K562 (cell line): ENCODE results near the gene TPD52L1. TPM values are rescaled to one million over a fixed set of nuclear protein-coding genes. Genes with fewer than 3 reads are reported as not detected.

ENCODE experiments used
- CREM ChIP-seq: IDR thresholded peaks from 2 replicates; pipeline ENCODE4 v1.6.1; 2014; ENCODE audit warnings: antibody characterized with exemption, low read depth
- CXXC5 ChIP-seq: fragments of 250-450 bp; sonication (Bioruptor Pico); IDR thresholded peaks from 2 replicates; pipeline ENCODE4 v1.8.0; 2022; ENCODE audit warnings: inconsistent platforms, mild to moderate bottlenecking, moderate library complexity
- HDAC1 ChIP-seq, 2 experiments: fragments of 450-650 bp; IDR thresholded peaks; 2 replicates each; pipeline ENCODE4 v1.6.1; 2016 to 2017; ENCODE audit warnings: inconsistent platforms in 1 of 2, mild to moderate bottlenecking in 1 of 2, moderate library complexity in 1 of 2
- HDAC2 ChIP-seq: fragments of 450-650 bp; IDR thresholded peaks from 2 replicates; pipeline ENCODE4 v1.6.1; 2016; ENCODE audit warnings: mild to moderate bottlenecking
- MTA1 ChIP-seq: fragments of 450-650 bp; IDR thresholded peaks from 2 replicates; pipeline ENCODE4 v1.6.1; 2017; ENCODE audit warnings: borderline replicate concordance
- RBM39 ChIP-seq: fragments of 200-400 bp; formaldehyde crosslinking; optimal IDR thresholded peaks from 2 replicates; pipeline ENCODE3; 2018; ENCODE audit warnings: low read depth, low read length
- RFX5 ChIP-seq: IDR thresholded peaks from 2 replicates; pipeline ENCODE4 v1.6.1; 2011; ENCODE audit warnings: low read depth, mild to moderate bottlenecking, improper control_type of control experiment, low read length
- TEAD2 ChIP-seq: fragments of 450-650 bp; IDR thresholded peaks from 2 replicates; pipeline ENCODE4 v1.6.1; 2016; ENCODE audit warnings: missing genetic modification characterization, control low read depth, missing compliant biosample characterization
- ZNF143 ChIP-seq: sonication (generic); formaldehyde crosslinking; IDR thresholded peaks from 2 replicates; pipeline ENCODE4 v1.9.0; 2022; ENCODE audit warnings: mild to moderate bottlenecking, missing genetic modification reagents
- polyA plus RNA-seq, 8 experiments: library from polyadenylated mRNA; depleted of rRNA in 4 of 8; stranded (reverse) in 5 of 8; unstranded in 3 of 8; fragments of >200 nt; fragmentation: Nextera tagmentation in 2 of 8; fragmentation: Illumina TruSeq in 1 of 8; extraction: Ambion mirVana in 2 of 8; extraction: Trizol in 1 of 8; gene quantifications; 2 replicates each; pipeline versions ENCODE4 v1.2.1 to v1.2.3, GENCODE V29; 2011 to 2014; ENCODE audit warnings: inconsistent platforms in 1 of 8, missing spikeins in 1 of 8
- total RNA-seq, 7 experiments: library from RNA; depleted of rRNA in 6 of 7; stranded (reverse); fragments of >200 nt in 6 of 7; fragmentation: Illumina TruSeq in 2 of 7; extraction: Trizol in 2 of 7; gene quantifications; 2 replicates each; pipeline versions ENCODE4 v1.2.1 to v1.2.3, GENCODE V29; 2011 to 2021; ENCODE audit warnings: low replicate concordance in 1 of 7
- TF ChIP-seq, protein P1 (sequence below): fragments of 450-650 bp; IDR thresholded peaks from 2 replicates; pipeline ENCODE4 v1.6.1; 2014; ENCODE audit warnings: low read depth, mild to moderate bottlenecking, moderate library complexity, borderline replicate concordance
- TF ChIP-seq, protein P2 (sequence below): fragments of 250-450 bp; sonication (Bioruptor Pico); IDR thresholded peaks from 2 replicates; pipeline ENCODE4 v1.8.0; 2021; ENCODE audit warnings: borderline replicate concordance, mild to moderate bottlenecking, moderate library complexity; ENCODE audit not compliant: poor library complexity, severe bottlenecking
- TF ChIP-seq, protein P3 (sequence below): fragments of 450-650 bp; IDR thresholded peaks from 2 replicates; pipeline ENCODE4 v1.7.0; 2016; ENCODE audit warnings: borderline replicate concordance
- TF ChIP-seq, protein P4 (sequence below): IDR thresholded peaks from 2 replicates; pipeline ENCODE4 v1.6.1; 2014; ENCODE audit warnings: antibody characterized with exemption
- TF ChIP-seq, protein P5 (sequence below), 2 experiments: fragments of 450-650 bp; conservative IDR thresholded peaks; 2 replicates each; pipeline ENCODE4 v1.6.1; 2017; ENCODE audit warnings: mild to moderate bottlenecking in 2 of 2, moderate library complexity in 2 of 2

TPD52L1 gene
- total and polyA plus RNA-seq, 9 of the 15 experiments (the other 6 are each of a cell fraction or from before 2014, with no cell fraction given), result 12.9 to 149 (median 75.7) TPM

DNA sequence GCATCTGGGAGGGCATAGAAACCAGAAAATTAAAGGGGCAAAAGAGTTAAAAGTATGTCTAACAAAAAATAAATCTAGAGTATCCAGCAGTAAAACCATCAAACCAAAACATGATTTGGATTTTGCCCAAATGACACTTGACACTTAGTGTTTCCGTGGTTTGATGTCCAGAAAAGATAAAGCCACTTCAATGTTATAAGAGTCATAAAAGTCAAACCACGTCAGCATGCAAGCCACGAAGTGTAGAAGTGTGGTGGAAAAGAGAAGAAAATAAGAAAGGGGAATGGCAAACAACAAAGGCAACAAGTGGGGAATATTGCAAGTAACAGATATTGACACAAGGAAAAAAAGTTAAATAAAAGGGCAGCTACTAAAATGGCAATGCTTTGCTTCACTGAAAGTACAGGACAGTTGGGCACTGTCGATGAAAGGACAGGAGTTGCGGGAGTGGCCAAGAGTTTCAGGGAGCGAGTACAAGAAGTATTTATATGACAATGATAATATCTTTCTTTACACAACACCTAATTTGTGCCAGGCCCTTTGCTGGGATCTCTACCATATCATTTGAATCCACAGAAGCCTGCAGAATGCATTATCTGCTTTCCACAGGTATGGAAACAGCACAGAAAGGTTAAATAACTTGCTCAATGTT is 154.5 kb downstream of the TPD52L1 start (continued):
- TF ChIP-seq, protein P1, sequence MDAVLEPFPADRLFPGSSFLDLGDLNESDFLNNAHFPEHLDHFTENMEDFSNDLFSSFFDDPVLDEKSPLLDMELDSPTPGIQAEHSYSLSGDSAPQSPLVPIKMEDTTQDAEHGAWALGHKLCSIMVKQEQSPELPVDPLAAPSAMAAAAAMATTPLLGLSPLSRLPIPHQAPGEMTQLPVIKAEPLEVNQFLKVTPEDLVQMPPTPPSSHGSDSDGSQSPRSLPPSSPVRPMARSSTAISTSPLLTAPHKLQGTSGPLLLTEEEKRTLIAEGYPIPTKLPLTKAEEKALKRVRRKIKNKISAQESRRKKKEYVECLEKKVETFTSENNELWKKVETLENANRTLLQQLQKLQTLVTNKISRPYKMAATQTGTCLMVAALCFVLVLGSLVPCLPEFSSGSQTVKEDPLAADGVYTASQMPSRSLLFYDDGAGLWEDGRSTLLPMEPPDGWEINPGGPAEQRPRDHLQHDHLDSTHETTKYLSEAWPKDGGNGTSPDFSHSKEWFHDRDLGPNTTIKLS, result no peak; the same call in 1 of the 2 replicates
- peak in 1 of 2 experiments; percentile 46; a peak in 1 of 4 replicates for TF ChIP-seq HDAC1 (IDR thresholded peaks at IDR 0.05)
- TF ChIP-seq, protein P2, sequence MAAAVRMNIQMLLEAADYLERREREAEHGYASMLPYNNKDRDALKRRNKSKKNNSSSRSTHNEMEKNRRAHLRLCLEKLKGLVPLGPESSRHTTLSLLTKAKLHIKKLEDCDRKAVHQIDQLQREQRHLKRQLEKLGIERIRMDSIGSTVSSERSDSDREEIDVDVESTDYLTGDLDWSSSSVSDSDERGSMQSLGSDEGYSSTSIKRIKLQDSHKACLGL (CRISPR knock-in tag), result no peak
- no peak for TF ChIP-seq RBM39
- TF ChIP-seq HDAC2, result peak; percentile 15; the same call in 1 of the 2 replicates
- peak; percentile 36; the same call in 1 of the 2 replicates for TF ChIP-seq CREM
- TF ChIP-seq ZNF143, result no peak
- TF ChIP-seq TEAD2 (tag), result no peak
- TF ChIP-seq, protein P3, sequence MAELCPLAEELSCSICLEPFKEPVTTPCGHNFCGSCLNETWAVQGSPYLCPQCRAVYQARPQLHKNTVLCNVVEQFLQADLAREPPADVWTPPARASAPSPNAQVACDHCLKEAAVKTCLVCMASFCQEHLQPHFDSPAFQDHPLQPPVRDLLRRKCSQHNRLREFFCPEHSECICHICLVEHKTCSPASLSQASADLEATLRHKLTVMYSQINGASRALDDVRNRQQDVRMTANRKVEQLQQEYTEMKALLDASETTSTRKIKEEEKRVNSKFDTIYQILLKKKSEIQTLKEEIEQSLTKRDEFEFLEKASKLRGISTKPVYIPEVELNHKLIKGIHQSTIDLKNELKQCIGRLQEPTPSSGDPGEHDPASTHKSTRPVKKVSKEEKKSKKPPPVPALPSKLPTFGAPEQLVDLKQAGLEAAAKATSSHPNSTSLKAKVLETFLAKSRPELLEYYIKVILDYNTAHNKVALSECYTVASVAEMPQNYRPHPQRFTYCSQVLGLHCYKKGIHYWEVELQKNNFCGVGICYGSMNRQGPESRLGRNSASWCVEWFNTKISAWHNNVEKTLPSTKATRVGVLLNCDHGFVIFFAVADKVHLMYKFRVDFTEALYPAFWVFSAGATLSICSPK, result no peak
- TF ChIP-seq CXXC5 (CRISPR knock-in tag), result peak; percentile 11; the same call in 1 of the 2 replicates
- TF ChIP-seq, protein P4, sequence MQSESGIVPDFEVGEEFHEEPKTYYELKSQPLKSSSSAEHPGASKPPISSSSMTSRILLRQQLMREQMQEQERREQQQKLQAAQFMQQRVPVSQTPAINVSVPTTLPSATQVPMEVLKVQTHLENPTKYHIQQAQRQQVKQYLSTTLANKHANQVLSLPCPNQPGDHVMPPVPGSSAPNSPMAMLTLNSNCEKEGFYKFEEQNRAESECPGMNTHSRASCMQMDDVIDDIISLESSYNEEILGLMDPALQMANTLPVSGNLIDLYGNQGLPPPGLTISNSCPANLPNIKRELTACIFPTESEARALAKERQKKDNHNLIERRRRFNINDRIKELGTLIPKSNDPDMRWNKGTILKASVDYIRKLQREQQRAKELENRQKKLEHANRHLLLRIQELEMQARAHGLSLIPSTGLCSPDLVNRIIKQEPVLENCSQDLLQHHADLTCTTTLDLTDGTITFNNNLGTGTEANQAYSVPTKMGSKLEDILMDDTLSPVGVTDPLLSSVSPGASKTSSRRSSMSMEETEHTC, result no peak
- TF ChIP-seq MTA1, result peak; percentile 37; the same call in 1 of the 2 replicates
- no peak for TF ChIP-seq RFX5
- TF ChIP-seq, protein P5, sequence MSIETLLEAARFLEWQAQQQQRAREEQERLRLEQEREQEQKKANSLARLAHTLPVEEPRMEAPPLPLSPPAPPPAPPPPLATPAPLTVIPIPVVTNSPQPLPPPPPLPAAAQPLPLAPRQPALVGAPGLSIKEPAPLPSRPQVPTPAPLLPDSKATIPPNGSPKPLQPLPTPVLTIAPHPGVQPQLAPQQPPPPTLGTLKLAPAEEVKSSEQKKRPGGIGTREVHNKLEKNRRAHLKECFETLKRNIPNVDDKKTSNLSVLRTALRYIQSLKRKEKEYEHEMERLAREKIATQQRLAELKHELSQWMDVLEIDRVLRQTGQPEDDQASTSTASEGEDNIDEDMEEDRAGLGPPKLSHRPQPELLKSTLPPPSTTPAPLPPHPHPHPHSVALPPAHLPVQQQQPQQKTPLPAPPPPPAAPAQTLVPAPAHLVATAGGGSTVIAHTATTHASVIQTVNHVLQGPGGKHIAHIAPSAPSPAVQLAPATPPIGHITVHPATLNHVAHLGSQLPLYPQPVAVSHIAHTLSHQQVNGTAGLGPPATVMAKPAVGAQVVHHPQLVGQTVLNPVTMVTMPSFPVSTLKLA (conservative IDR thresholded peaks at IDR 0.05), result no peak
